Measurements from ENCODE around the gene JPH3.

GRCh38 chr16:87575027-87575804 lies 27.1 kb upstream of the JPH3 start:
- TF ChIP-seq CTCF (conservative IDR thresholded peaks at IDR 0.05) (no peak), ZFX (IDR thresholded peaks at IDR 0.05) (no peak)

Data from C4-2B (cell line).